WI38 (cell line): ENCODE results near the gene CD244.

Source experiments
- H3K4me3 ChIP-seq: 2 replicates; pipeline ENCODE4 v1.5.1; 2011; ENCODE audit warnings: low read depth, mild to moderate bottlenecking, control low read depth, low read length
- CTCF ChIP-seq: IDR thresholded peaks from 2 replicates; pipeline ENCODE4 v1.5.1; 2012; ENCODE audit warnings: low read depth, mild to moderate bottlenecking, control low read depth, low read length

The CD244 gene

GRCh38 chr1:160834945-160835565 is 27.6 kb downstream of the CD244 start:
- TF ChIP-seq CTCF = peak; percentile 32; the same call in 1 of the 2 replicates
- no peak overlapping the region for H3K4me3 ChIP-seq

GRCh38 chr1:160830321-160831153 is 32.1 kb downstream of the CD244 start:
- no peak overlapping the region for H3K4me3 ChIP-seq

DNA sequence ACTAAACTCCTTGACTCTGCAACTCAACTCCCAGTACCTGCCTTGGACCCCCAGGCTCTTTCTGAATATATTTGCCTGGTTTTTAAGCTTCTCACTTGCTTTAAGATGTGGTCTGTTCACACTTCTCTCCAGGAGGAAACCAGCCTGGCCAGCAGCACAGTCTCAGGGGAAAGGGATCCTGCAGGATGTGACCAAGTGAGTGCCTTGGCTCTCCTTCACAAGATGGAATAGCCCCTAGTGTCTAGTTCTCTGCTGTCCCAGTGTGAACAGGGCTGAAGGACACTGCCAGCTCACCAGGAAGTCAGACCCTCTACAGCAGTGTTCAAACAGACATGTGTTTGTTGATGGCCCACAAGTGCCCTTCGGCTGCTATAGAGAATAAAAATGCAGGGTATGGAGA is 32.9 kb downstream of the CD244 start:
- H3K4me3 ChIP-seq = no peak overlapping the region
- TF ChIP-seq CTCF = no peak

More at GRCh38 chr1:160830321-160831153, 32.1 kb downstream of the CD244 start:
- TF ChIP-seq CTCF = peak; percentile 56

GRCh38 chr1:160827418-160827817 is 35.3 kb downstream of the CD244 start:
- no peak overlapping the region for H3K4me3 ChIP-seq
- no peak for TF ChIP-seq CTCF

DNA sequence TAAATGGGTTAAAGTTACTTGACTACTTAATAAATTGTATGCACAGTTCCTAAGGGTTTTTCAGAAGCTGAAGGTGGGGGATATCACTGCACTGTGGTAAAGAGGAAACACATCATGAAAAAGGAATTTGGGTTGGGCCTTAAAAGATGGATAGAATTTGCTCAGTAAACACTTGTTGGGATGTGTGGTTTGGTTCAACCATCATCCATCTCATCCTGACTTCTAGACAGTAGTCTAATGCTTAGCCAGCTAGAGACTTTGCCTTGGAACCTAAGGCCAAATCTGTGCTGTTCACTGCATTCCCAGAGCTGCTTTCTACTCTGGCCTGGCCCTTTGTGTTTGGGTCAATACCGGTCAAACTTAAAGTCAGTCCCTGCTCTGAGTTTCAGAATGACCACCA is 36.1 kb downstream of the CD244 start:
- no peak for TF ChIP-seq CTCF
- no peak overlapping the region for H3K4me3 ChIP-seq

- no peak overlapping the region for H3K4me3 ChIP-seq
- TF ChIP-seq CTCF = no peak
These were observed 39.4 kb downstream of the CD244 start for GRCh38 chr1:160823296-160823695.

GRCh38 chr1:160821627-160822026 is 41.1 kb downstream of the CD244 start:
- peak; percentile 22; the same call in 1 of the 2 replicates for TF ChIP-seq CTCF
- H3K4me3 ChIP-seq = no peak overlapping the region
